ENCODE measurements around the gene DDB1. TPM values are rescaled to one million over a fixed set of nuclear protein-coding genes. Genes with fewer than 3 reads are reported as not detected.
A peak's percentile ranks its signal among the peaks of the same experiment; 100 is the strongest.

Gene DDB1
- total and polyA plus RNA-seq, 2 of the 13 experiments (the other 11 are each of a cell fraction or from before 2014, with no cell fraction given), result 217 to 266 TPM

- TF ChIP-seq ZNF773 (CRISPR knock-in tag; IDR thresholded peaks at IDR 0.05; ENCODE audit: borderline replicate concordance) (no peak), SP140L (CRISPR knock-in tag; IDR thresholded peaks at IDR 0.05; ENCODE audit: borderline replicate concordance) (no peak), ZFP91 (CRISPR knock-in tag; IDR thresholded peaks at IDR 0.05; ENCODE audit: borderline replicate concordance) (no peak), IRF9 (CRISPR knock-in tag; IDR thresholded peaks at IDR 0.05; ENCODE audit: borderline replicate concordance) (no peak), HNF1A (IDR thresholded peaks at IDR 0.05; ENCODE audit: low read depth) (0 out of 2 replicates have a peak, but pooled peaks have one; percentile 22), HNF1A (CRISPR knock-in tag; IDR thresholded peaks at IDR 0.05; ENCODE audit: borderline replicate concordance) (no peak), ZNF512B (CRISPR knock-in tag; IDR thresholded peaks at IDR 0.05; ENCODE audit: borderline replicate concordance) (no peak), ZNF562 (CRISPR knock-in tag; IDR thresholded peaks at IDR 0.05; ENCODE audit: borderline replicate concordance) (no peak), ATF1 (CRISPR knock-in tag; IDR thresholded peaks at IDR 0.05) (no peak), ZKSCAN1 (IDR thresholded peaks at IDR 0.05; ENCODE audit: low read length) (no peak), ZNF451 (CRISPR knock-in tag; IDR thresholded peaks at IDR 0.05) (no peak), SKIL (CRISPR knock-in tag; IDR thresholded peaks at IDR 0.05; ENCODE audit: borderline replicate concordance) (no peak), ONECUT2 (CRISPR knock-in tag; IDR thresholded peaks at IDR 0.05) (no peak), ZNF709 (CRISPR knock-in tag; IDR thresholded peaks at IDR 0.05) (0 out of 2 replicates have a peak, but pooled peaks have one; percentile 43), ZNF556 (CRISPR knock-in tag; IDR thresholded peaks at IDR 0.05; ENCODE audit: borderline replicate concordance) (peak; percentile 34; the same call in 1 of the 2 replicates), HINFP (CRISPR knock-in tag; IDR thresholded peaks at IDR 0.05; ENCODE audit: low read depth) (no peak)
These were observed 67.5 kb downstream of the DDB1 start (continued) for GRCh38 chr11:61265357-61265756.
